Measurements from ENCODE around the gene ARHGEF33. TPM values are rescaled to one million over a fixed set of nuclear protein-coding genes. Genes with fewer than 3 reads are reported as not detected.

ARHGEF33 gene
- polyA plus RNA-seq, 3 donors from 2014 or later = not detected

DNA sequence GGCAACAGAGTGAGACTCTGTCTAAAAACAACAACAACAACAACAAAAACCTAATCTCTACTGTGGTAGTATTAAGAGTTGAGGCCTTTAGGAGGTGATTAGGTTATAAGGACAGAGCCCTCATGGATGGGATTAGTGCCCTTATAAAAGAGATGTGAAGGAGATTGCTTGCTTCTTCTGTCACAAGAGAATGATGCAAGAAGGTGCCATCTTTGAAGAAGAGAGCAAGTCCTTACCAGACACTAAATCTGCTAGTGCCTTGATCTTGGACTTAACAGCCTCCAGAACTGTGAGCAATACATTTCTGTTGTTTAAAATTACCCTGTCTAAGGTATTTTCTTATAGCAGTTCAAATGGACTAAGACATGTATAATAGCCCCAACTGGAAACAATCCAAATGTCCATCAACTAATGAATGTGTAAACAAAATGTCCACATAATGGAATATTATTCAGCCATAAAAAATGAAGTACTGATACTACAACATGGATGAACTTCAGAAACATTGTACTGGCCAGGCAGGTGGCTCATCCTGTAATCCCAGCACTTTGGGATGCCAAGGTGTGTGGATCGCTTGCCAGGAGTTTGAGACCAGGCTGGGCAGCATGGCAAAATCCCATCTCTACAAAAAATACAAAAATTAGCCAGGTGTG is 1.6 kb upstream of the ARHGEF33 start:
- H3K4me1 Mint-ChIP-seq = no peaks in the 10 kb centered on the region
- no peak for DNase-seq
- H3K27me3 Mint-ChIP-seq (ENCODE audit: low read depth in 3 of 3) = peaks cover 0 to 4% (median 1%) of the 10 kb centered on the region in 3 donors
- peaks cover 0 to 9% (median 4%) of the 10 kb centered on the region in 3 donors for H3K36me3 Mint-ChIP-seq
- H3K9me3 Mint-ChIP-seq = no peaks in the 10 kb centered on the region
- no peak overlapping the region for H3K27ac Mint-ChIP-seq
- no peak overlapping the region for H3K4me3 Mint-ChIP-seq

- peaks cover 0 to 9% (median 4%) of the 10 kb centered on the region in 3 donors for H3K36me3 Mint-ChIP-seq
- peaks cover 0 to 4% (median 1%) of the 10 kb centered on the region in 3 donors for H3K27me3 Mint-ChIP-seq (ENCODE audit: low read depth in 3 of 3)
- H3K4me1 Mint-ChIP-seq = no peaks in the 10 kb centered on the region
- no peak for DNase-seq
- no peak overlapping the region for H3K4me3 Mint-ChIP-seq
- no peaks in the 10 kb centered on the region for H3K9me3 Mint-ChIP-seq
- H3K27ac Mint-ChIP-seq = no peak overlapping the region
Observed at GRCh38 chr2:38889045-38889444, 630 bp upstream of the ARHGEF33 start.

DNA sequence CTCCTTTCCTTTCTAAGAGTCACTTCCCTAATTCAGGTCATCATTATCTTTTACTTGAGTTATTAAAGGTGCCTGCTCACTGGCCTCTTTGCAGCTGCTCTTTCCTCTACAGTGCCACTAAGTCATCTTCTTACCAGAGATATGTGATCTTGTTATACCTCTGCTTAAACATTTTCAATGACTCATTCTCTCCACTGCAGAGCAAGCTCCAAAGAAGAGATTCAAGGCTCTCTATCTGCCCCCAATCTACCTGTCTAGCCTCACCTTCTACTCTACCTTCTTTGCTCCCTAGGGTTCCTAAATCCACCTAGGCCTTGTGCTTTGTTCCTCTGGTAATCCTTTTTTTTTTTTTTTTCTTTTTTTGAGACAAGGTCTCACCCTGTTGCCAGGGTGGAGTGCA is 3.1 kb downstream of the ARHGEF33 start:
- H3K4me1 Mint-ChIP-seq = no peaks in the 10 kb centered on the region
- no peaks in the 10 kb centered on the region for H3K9me3 Mint-ChIP-seq
- no peaks in the 10 kb centered on the region for H3K36me3 Mint-ChIP-seq
- no peak overlapping the region for H3K27ac Mint-ChIP-seq
- H3K27me3 Mint-ChIP-seq (ENCODE audit: low read depth in 3 of 3) = peaks cover 0 to 4% (median 0%) of the 10 kb centered on the region in 3 donors
- no peak for DNase-seq
- H3K4me3 Mint-ChIP-seq = no peak overlapping the region

DNA sequence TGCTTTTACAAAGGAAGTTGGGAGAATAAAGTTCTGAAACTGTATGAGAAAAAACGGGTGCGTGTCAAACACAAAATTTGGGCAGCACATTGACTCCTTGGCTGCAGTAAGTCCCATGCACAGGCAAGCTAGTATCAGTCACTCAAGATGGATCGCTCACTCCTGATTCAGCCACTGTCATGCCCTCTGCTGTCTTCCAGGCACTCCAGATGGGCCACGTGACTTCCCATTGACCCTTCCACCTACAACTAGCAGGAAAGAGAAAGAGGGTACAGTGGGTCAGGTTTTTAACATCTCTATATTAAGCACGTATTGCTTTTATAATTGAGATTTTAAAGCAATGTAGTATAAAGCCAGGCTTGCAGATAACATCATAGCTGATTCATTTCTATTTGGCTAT is 8.6 kb downstream of the ARHGEF33 start:
- no peaks in the 10 kb centered on the region for H3K36me3 Mint-ChIP-seq
- DNase-seq = no peak
- H3K27ac Mint-ChIP-seq = no peak overlapping the region
- no peaks in the 10 kb centered on the region for H3K4me1 Mint-ChIP-seq
- H3K4me3 Mint-ChIP-seq = no peak overlapping the region
- no peaks in the 10 kb centered on the region for H3K9me3 Mint-ChIP-seq
- H3K27me3 Mint-ChIP-seq (ENCODE audit: low read depth in 3 of 3) = no peaks in the 10 kb centered on the region

GRCh38 chr2:38900726-38901125 is 11.1 kb downstream of the ARHGEF33 start:
- DNase-seq = no peak
- H3K9me3 Mint-ChIP-seq = no peaks in the 10 kb centered on the region
- no peak overlapping the region for H3K27ac Mint-ChIP-seq
- H3K36me3 Mint-ChIP-seq = no peaks in the 10 kb centered on the region
- H3K27me3 Mint-ChIP-seq (ENCODE audit: low read depth in 3 of 3) = no peaks in the 10 kb centered on the region
- no peak overlapping the region for H3K4me3 Mint-ChIP-seq
- no peaks in the 10 kb centered on the region for H3K4me1 Mint-ChIP-seq

GRCh38 chr2:38905251-38905650 is 15.6 kb downstream of the ARHGEF33 start:
- no peaks in the 10 kb centered on the region for H3K27me3 Mint-ChIP-seq (ENCODE audit: low read depth in 3 of 3)
- H3K4me3 Mint-ChIP-seq = no peak overlapping the region
- H3K9me3 Mint-ChIP-seq = no peaks in the 10 kb centered on the region
- H3K27ac Mint-ChIP-seq = no peak overlapping the region
- H3K36me3 Mint-ChIP-seq = no peaks in the 10 kb centered on the region
- DNase-seq = no peak
- no peaks in the 10 kb centered on the region for H3K4me1 Mint-ChIP-seq

GRCh38 chr2:38907242-38907641 is 17.6 kb downstream of the ARHGEF33 start:
- no peak for DNase-seq
- Mint-ChIP-seq H3K27ac (no peak overlapping the region), H3K27me3 (ENCODE audit: low read depth in 3 of 3) (no peaks in the 10 kb centered on the region), H3K4me3 (no peak overlapping the region), H3K4me1 (no peaks in the 10 kb centered on the region), H3K36me3 (no peaks in the 10 kb centered on the region), H3K9me3 (no peaks in the 10 kb centered on the region)

GRCh38 chr2:38907743-38908562 is 18.3 kb downstream of the ARHGEF33 start:
- H3K36me3 Mint-ChIP-seq = no peaks in the 10 kb centered on the region
- H3K27ac Mint-ChIP-seq = no peak overlapping the region
- H3K4me1 Mint-ChIP-seq = no peaks in the 10 kb centered on the region
- H3K27me3 Mint-ChIP-seq (ENCODE audit: low read depth in 3 of 3) = no peaks in the 10 kb centered on the region
- no peaks in the 10 kb centered on the region for H3K9me3 Mint-ChIP-seq
- DNase-seq = no peak
- no peak overlapping the region for H3K4me3 Mint-ChIP-seq

DNA sequence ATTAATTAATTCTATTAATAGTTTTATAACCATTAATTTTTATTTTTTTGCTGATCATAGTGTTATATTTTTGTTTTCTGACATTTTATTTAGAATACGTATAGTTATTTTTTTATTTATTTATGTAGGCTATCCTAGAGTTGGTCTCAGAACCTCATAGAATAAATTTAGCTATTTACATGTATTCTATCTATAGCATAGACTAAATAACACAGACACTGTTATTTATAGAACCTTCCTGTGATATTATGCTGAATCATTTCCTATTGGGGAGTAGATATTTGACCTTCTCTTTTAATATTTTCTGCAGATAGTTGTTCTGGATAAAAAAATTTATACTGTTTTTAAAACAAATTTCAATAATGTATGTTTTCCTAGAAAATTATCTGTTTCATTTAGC is 20.2 kb downstream of the ARHGEF33 start:
- no peak for DNase-seq
- H3K27ac Mint-ChIP-seq = no peak overlapping the region
- H3K4me3 Mint-ChIP-seq = no peak overlapping the region
- no peaks in the 10 kb centered on the region for H3K9me3 Mint-ChIP-seq
- no peaks in the 10 kb centered on the region for H3K4me1 Mint-ChIP-seq
- peaks cover 0 to under 1% (median 0%) of the 10 kb centered on the region in 3 donors for H3K27me3 Mint-ChIP-seq (ENCODE audit: low read depth in 3 of 3)
- no peaks in the 10 kb centered on the region for H3K36me3 Mint-ChIP-seq

DNA sequence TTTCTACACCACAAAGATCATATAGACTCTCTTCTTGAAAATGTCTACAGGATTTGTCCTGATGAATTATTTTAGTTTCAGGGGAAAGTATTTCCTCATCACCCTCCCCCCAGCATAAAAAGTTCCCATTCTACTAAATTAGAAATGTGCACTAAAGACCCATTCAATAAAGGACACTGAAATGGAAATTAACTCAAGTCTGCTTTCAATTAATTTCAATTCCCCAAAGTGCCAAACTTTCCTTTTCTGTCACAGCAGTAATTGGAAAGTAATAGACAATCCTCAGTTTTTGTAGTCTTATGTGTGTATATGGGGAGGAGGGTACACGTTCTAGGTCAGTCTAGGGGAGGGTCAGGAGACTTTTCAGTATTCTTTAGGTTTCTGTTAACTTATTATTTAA is 21.5 kb downstream of the ARHGEF33 start:
- Mint-ChIP-seq H3K4me3 (no peak overlapping the region), H3K36me3 (no peaks in the 10 kb centered on the region), H3K27me3 (ENCODE audit: low read depth in 3 of 3) (peaks cover 0 to 2% (median 0%) of the 10 kb centered on the region in 3 donors), H3K9me3 (no peaks in the 10 kb centered on the region), H3K27ac (no peak overlapping the region), H3K4me1 (no peaks in the 10 kb centered on the region)
- DNase-seq = no peak

GRCh38 chr2:38912619-38913018 is 22.9 kb downstream of the ARHGEF33 start:
- H3K9me3 Mint-ChIP-seq = no peaks in the 10 kb centered on the region

GRCh38 chr2:38922389-38922788 is 32.7 kb downstream of the ARHGEF33 start:
- Mint-ChIP-seq H3K27me3 (ENCODE audit: low read depth in 3 of 3) (peaks cover 0 to 8% (median 4%) of the 10 kb centered on the region in 3 donors), H3K4me1 (no peaks in the 10 kb centered on the region), H3K9me3 (no peaks in the 10 kb centered on the region), H3K4me3 (no peak overlapping the region), H3K27ac (no peak overlapping the region), H3K36me3 (no peaks in the 10 kb centered on the region)
- DNase-seq = no peak

More at GRCh38 chr2:38912619-38913018, 22.9 kb downstream of the ARHGEF33 start:
- no peak overlapping the region for H3K4me3 Mint-ChIP-seq
- peaks cover 0 to 2% (median 0%) of the 10 kb centered on the region in 3 donors for H3K27me3 Mint-ChIP-seq (ENCODE audit: low read depth in 3 of 3)
- H3K27ac Mint-ChIP-seq = no peak overlapping the region
- H3K4me1 Mint-ChIP-seq = no peaks in the 10 kb centered on the region
- no peaks in the 10 kb centered on the region for H3K36me3 Mint-ChIP-seq
- no peak for DNase-seq

- Mint-ChIP-seq H3K27ac (no peak overlapping the region), H3K27me3 (ENCODE audit: low read depth in 3 of 3) (peaks cover 0 to 8% (median 4%) of the 10 kb centered on the region in 3 donors), H3K4me1 (no peaks in the 10 kb centered on the region), H3K36me3 (no peaks in the 10 kb centered on the region), H3K9me3 (no peaks in the 10 kb centered on the region), H3K4me3 (no peak overlapping the region)
- DNase-seq = no peak
Observed at GRCh38 chr2:38922902-38923301, 33.2 kb downstream of the ARHGEF33 start.

- Mint-ChIP-seq H3K27ac (no peak overlapping the region), H3K4me1 (no peaks in the 10 kb centered on the region), H3K4me3 (no peak overlapping the region), H3K27me3 (ENCODE audit: low read depth in 3 of 3) (peaks cover 0 to 5% (median 4%) of the 10 kb centered on the region in 3 donors), H3K36me3 (no peaks in the 10 kb centered on the region), H3K9me3 (no peaks in the 10 kb centered on the region)
- no peak for DNase-seq
Observed at GRCh38 chr2:38925982-38926381, 36.3 kb downstream of the ARHGEF33 start.
